NCI-H524 treated with DMSO at 0.1 percent for 48 hours (cell line): ENCODE measurements around the gene NSDHL.
"Not testable (repeated sequence)": the region's sequence is repeated elsewhere in the genome, so short reads cannot be mapped to it uniquely, and the experiment has no call there.

ENCODE experiments used
- DNase-seq: peaks from one replicate; lab custom pipeline; 2025; lab: John Stamatoyannopoulos, UW

NSDHL gene

DNA sequence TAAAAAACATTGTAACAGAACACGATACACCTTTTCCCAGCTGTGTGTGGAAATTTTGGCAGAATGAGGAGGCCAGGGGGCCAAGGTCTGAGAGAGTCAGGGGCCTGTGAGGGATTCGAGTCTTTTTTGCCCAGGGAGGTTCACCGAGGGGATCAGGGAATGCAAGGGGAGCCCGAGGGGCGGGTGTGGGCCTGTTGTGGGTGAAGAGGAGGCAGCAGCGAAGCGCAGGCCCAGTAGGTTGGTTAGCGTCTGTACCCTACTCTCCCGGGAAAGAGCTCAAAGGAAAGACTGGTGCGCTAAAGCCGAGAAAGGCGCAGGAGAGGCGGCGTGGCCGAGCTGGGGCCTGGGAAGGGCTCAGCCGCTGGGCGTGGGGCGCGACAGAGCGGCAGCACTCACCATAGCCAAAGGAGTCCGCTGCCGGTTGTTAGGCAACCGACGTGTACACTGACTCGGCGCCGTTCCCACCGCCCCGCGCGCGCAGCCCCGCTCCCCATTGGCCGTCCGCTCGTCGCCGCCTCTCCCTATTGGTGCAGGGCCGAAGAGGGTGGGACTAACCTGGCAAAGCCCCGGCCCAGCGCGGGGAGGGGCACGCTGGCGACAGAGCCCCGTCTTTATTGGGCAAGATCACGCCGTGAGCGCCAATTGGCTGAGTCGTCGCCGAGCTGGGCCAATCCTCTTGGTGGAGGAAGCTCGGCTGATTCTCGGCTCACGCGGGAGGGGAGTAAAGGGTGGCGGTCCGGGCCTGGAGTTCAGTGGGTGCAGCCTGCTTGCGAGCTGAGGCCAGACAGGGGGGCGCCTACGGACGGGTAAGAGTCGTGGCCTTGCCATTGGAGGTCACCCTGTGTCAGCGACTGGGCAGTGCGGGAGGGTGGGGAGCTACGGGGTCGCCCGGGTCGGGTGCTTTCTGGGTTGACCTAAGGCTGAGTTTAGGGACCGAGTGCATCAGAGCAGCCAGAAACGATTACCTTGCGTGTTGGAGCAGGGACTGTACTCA lies at the start of gene NSDHL, which contains the start of gene CETN2:
NSDHL (plus strand) TSS at position 752 of the 994 bp plus-strand sequence. CDS start 15,262 bp downstream, outside the sequence.
CETN2 (minus strand) TSS at position 446 of the 994 bp plus-strand sequence; CDS start at position 399, 47 bp downstream.
- DNase-seq, result peak; percentile 91

GRCh38 chrX:152787062-152787461 lies 43.8 kb upstream of the NSDHL start:
- DNase-seq, result not testable (repeated sequence)

DNA sequence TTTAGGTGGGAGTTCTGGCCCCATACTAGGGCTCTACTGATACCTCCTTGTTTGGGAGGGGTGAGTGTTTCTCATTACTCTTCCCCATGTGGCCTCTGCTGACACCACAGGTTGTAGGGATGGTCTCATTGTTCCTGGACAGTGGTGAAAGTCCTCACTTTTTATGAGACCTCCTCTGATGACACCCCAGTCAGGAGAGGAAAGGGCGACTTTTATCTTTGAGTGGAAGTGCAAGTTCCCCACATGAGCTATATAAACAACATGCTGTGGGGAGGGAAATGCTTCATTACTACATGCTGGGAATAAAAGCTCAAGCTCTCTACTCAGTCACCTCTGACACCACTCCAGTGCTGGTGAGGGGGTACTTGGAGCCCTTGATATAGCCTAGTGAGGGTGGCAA lies 31.9 kb upstream of the NSDHL start:
- no peak for DNase-seq

GRCh38 chrX:152806035-152806434 lies 24.8 kb upstream of the NSDHL start:
- no peak for DNase-seq

- peak; percentile 55 for DNase-seq
Observed at GRCh38 chrX:152810403-152810802, 20.5 kb upstream of the NSDHL start.

GRCh38 chrX:152813206-152813605 lies 17.7 kb upstream of the NSDHL start:
- DNase-seq, result no peak

DNA sequence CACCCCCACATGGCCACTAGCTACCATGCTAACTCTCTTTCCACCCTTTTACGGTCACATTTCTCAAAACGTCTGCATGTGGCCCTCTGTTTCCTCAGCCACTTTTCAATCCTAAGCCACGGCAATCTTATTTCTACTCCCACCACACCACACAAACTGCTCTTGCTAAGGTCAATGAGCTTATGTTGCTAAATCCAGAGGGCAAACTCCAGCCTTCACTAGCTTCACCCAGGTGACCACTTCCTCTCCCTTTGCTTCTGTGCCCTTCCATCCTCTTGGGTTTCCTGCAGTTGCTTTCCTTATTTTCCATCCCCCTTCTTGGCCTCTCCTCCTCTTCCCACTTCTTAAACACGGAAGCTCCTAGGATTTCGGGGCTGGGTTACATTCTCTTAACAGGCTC lies 16.8 kb upstream of the NSDHL start:
- no peak for DNase-seq

DNA sequence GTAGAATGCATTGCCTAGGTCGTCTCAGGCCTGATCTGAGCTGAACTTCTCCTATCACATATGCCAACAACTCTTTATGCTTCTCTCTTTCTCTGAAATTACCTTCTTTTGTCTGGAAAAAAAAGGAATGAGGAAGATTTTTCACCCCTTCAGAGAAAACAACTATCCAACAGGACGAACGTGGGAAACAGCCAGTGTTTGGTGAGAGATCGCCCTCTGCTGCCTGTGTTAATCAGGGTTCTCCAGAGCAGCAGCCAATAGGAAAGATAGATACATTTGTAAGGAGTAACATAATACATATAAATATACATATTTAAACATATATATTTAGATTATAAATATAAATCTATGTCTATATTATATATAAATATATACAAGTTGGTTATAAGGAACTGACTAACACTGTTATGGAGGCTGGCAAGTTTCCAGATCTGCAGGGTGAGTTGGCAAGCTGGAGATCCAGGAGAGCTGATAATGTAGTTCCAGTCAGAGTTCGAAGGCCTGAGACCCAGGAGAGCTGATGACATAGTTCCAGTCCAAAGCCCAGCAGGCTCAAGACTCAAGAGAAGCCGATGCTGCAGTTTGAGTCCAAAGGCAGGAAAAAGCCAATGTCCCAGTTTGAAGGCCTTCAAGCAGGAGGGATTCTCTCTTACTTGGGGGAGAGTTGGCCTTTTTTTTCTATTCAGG lies 13.6 kb upstream of the NSDHL start:
- DNase-seq, result no peak

- no peak for DNase-seq
Observed at GRCh38 chrX:152818356-152818755, 12.5 kb upstream of the NSDHL start.

- DNase-seq, result no peak
Observed at GRCh38 chrX:152819266-152819665, 11.6 kb upstream of the NSDHL start.

DNA sequence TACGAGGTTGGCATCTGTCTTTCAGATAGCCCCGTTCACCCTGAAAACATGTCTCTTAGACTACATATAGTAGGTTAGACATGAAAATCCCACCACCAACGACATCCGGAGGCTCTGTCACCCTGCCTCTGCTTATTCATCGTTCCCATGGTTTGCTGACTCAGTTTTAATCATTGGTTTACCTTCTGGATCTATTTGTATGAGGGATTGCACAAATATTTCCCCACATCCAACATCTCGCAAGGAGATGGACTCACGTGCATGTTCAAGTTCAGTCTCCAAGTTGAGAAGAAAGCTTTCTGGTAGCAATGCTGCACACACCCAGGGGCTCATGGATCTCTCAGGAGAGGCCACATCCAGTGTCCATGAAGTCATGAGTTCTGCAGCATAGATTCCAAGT lies 11.1 kb upstream of the NSDHL start:
- no peak for DNase-seq

GRCh38 chrX:152821145-152821765 lies 9.6 kb upstream of the NSDHL start:
- no peak for DNase-seq

DNA sequence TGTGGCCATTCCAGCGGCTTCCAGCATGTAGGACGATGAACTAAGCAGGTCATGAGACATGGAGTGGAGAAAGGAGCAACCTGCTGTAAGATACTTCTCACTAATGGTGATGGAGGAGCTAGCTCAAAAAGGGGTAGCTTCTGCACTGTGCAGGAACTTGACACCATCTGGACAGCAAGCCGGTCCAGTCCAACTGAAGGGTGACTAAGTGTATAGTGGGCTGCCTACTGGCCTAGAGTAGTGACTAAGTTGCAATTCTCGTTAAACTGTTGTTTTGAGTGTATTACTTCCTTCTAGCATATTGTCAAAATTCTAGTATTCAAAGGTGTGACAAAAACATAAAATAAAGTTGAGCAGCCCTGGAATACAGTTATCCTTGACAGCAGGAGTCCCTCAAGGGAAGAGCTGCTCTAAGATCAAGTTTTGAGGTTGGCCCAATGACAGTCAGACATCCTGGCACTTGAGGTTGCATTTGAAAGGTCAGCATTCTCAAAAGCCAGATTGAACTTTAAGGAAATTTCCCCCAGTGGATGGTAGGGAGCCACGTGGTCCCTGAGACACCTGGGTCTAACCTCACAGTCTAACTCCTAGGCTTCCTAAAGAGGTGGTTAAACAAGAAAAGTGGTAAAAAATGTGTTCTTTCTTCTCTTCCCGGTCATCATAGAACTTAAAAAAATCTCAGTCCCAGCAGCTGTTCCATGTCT lies 8.3 kb upstream of the NSDHL start:
- DNase-seq, result no peak

GRCh38 chrX:152823657-152824056 lies 7.2 kb upstream of the NSDHL start:
- no peak for DNase-seq

DNA sequence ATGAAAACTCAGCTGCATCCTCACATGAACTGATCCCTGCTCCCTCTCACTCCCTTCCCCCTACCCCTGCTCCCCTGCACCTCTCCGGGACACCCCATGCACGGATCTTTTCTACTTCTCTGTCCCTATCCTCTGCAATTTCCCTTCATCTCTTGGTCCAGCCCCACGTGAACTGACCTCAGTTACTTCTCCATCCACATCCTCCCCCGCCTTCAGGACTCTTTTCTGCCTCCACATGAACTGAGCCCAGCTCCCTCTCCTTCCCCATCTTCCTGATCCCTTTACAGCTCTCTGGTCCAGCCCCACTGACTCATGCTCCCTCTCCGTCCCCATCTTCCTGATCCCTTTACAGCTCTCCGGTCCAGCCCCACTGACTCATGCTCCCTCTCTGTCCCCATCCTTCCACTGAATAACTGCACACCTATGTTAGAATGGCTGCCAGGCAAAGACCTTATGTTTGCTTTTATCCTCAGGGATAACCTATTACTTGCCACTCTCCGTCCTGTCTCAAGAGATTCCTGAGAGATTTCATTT lies 6.0 kb upstream of the NSDHL start:
- no peak for DNase-seq

GRCh38 chrX:152831391-152831790 lies 528 bp downstream of the NSDHL start:
- DNase-seq, result no peak

DNA sequence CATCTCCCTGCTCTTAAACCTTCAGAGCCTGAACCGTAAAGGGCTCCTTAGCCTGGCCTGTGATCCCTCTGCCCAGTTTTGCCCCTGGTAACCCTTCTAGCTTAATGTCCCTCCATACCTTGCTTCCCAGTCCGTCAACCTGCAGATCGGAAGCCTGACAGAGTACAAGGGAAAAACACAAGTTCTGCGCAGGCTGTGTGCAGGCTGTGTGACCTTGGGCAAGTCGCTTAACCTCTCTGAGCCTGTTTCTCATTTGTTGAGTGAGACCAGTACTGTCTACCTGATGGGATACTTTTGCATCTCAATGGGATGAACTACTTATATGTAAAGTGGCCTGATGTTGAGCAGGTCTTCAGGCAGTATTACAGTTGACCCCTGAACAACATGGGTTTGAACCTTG lies 1.7 kb downstream of the NSDHL start:
- no peak for DNase-seq

DNA sequence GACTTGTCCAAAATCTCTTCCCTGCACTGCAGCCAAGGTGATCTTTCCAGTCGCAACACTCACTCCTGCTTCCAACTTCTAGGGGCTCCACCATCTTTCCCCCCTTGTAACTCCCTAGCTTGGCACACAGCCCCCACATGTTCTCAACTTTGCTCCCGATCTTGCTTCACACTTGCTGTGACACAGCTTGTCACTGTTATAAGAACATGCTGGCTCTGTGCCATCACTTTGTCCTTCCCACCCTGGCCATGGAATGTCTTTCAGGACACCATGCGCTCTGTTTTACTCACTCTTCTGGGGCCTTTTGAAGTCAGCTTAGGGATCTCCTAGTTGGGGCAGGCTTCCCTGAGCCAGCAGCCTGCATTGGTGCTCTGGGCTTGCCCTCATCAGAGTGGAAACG lies 2.5 kb downstream of the NSDHL start:
- DNase-seq, result no peak

DNA sequence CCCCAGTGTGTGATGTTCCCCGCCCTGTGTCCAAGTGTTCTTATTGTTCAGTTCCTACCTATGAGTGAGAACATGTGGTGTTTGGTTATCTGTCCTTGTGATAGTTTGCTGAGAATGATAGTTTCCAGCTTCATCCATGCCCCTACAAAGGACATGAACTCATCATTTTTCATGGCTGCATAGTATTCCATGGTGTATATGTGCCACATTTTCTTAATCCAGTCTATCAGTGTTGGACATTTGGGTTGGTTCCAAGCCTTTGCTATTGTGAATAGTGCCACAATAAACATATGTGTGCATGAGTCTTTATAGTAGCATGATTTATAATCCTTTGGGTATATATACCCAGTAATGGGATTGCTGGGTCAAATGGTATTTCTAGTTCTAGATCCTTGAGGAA lies 4.6 kb downstream of the NSDHL start:
- not testable (repeated sequence) for DNase-seq

- DNase-seq, result no peak
Observed at GRCh38 chrX:152842772-152843338, 12.0 kb downstream of the NSDHL start.

- DNase-seq, result no peak
Observed at GRCh38 chrX:152843852-152844251, 13.0 kb downstream of the NSDHL start.
